ENCODE results near the gene WNT2B.
A peak's percentile ranks its signal among the peaks of the same experiment; 100 is the strongest.
"Not testable (repeated sequence)": the region's sequence is repeated elsewhere in the genome, so short reads cannot be mapped to it uniquely, and the experiment has no call there.

The WNT2B gene

DNA sequence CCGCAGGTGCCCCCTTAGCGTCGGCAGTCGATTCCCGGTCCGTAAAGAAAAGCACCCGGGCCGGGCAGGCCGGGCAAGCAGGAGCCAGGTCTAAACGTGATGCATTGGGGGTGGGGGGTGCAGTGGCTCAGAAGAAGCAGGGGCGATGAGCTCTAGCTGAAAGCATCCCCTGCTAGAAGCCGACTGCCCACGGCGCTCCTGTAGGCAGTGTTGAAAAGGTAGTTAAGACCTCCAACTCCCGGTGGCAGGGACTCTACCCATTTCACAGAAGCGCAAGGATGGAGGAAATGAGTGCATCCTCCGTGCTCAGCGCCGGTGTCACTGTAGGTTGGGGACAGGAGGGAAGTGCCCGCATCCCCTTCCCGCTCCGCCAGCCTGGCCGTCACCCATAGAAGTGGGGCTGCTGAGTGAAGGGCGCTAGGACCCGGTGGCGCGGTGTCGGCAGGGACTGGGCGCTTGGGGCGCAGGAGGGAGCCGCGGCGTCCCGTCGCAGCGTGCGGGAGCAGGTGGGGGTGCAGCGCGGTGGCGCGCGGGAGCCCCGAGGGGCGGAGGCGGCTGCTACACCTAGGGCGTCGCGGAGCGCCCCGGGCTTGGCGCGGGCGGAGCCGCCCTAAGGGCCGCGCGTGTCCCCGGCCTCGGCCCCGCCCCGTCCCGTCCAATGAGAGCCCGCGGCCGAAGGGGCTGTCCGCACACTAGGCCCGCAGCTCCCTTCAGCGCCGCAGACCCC is at the start of gene WNT2B:
Gene WNT2B (plus strand): TSS at position 688 of the 727 bp plus-strand sequence. CDS start 298 bp downstream, outside the sequence.
- peak within 1 kb of the TSS; percentile 67 to 77 (median 70) for H3K4me3 ChIP-seq (ENCODE audit: low read depth in 1 of 5, low read length in 5 of 5)
- H3K27ac ChIP-seq (ENCODE audit: low read depth, low read length) = no peak within 1 kb of the TSS
- no peaks in the 10 kb centered on the region for H3K36me3 ChIP-seq (ENCODE audit: control insufficient read depth in 5 of 5, insufficient read depth in 5 of 5, low read length in 5 of 5)
- no peaks in the 10 kb centered on the region for H3K9me3 ChIP-seq (ENCODE audit: control insufficient read depth in 5 of 5, low read length in 5 of 5)
- peak within 1 kb of the TSS in 3 of 5 donors; percentile 31 to 58 (median 46) for H3K9ac ChIP-seq (ENCODE audit: low read length in 5 of 5)
- peaks cover under 1 to 22% (median 18%) of the 10 kb centered on the region in 5 donors for H3K4me1 ChIP-seq (ENCODE audit: control insufficient read depth in 5 of 5, insufficient read depth in 5 of 5, low read length in 5 of 5)
- peaks cover 0 to 40% (median 20%) of the 10 kb centered on the region in 5 donors for H3K27me3 ChIP-seq (ENCODE audit: control insufficient read depth in 5 of 5, insufficient read depth in 4 of 5, low read length in 5 of 5)

GRCh38 chr1:112460615-112461014 is 48.1 kb upstream of the WNT2B start:
- Histone ChIP-seq H3K36me3 (ENCODE audit: control insufficient read depth in 5 of 5, insufficient read depth in 5 of 5, low read length in 5 of 5) (peaks cover 11 to 33% (median 25%) of the 10 kb centered on the region in 5 donors), H3K9me3 (ENCODE audit: control insufficient read depth in 5 of 5, low read length in 5 of 5) (no peaks in the 10 kb centered on the region), H3K27me3 (ENCODE audit: control insufficient read depth in 5 of 5, insufficient read depth in 4 of 5, low read length in 5 of 5) (no peaks in the 10 kb centered on the region), H3K4me3 (ENCODE audit: low read depth in 1 of 5, low read length in 5 of 5) (no peak overlapping the region), H3K9ac (ENCODE audit: low read length in 5 of 5) (no peak overlapping the region), H3K27ac (ENCODE audit: low read depth, low read length) (no peak overlapping the region), H3K4me1 (ENCODE audit: control insufficient read depth in 5 of 5, insufficient read depth in 5 of 5, low read length in 5 of 5) (peaks cover 2 to 7% (median 4%) of the 10 kb centered on the region in 5 donors)

DNA sequence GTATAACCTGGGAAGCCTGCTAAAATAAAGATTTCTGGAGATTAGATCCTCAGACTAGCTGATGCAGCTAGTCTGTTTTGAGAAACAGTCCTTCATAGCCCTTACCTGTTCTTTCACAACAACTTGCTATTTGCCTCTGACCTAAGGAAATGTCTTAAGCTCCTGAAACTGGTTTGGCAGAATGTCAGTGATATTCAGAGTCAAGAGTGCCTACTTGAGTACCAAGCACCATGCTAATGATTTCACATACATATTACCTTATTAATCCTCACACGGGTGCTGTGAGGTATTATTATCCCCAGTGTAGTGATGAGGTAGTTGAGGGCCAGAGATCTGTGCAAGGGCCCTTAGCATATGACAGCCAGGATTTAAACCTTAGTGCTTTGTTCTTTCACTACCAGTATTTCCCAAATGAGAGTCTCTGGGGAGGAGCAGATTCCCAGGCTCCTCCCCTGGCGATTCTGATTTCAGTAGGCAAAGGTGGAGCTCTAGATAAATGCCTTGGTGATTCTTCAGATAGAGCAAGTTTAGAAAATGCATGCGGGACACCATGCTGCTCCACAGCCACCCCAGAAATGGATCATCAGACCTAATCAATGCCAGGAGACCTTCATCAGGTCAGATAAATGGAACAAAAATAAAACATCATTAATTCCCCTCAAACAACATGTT is 47.4 kb upstream of the WNT2B start:
- peaks cover 8 to 25% (median 17%) of the 10 kb centered on the region in 5 donors for H3K36me3 ChIP-seq (ENCODE audit: control insufficient read depth in 5 of 5, insufficient read depth in 5 of 5, low read length in 5 of 5)
- no peak overlapping the region for H3K27ac ChIP-seq (ENCODE audit: low read depth, low read length)

DNA sequence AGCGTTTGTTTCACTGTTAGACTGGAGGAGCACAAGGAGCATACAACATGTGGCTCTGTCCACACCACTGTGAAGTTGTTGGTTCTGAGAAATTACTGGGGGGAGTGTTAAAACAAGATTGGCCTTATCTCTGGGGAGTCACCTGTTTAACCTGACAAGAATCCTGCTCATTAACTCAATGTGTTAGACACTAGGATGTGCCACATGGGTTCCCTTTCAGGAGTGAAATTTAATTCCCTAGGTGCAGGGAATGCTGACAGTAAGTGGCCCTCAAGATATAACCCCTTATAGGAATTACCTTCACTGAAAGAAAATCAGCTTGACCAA is 45.8 kb upstream of the WNT2B start:
- H3K9me3 ChIP-seq (ENCODE audit: control insufficient read depth in 5 of 5, low read length in 5 of 5) = no peaks in the 10 kb centered on the region
- peaks cover 7 to 20% (median 17%) of the 10 kb centered on the region in 5 donors for H3K4me1 ChIP-seq (ENCODE audit: control insufficient read depth in 5 of 5, insufficient read depth in 5 of 5, low read length in 5 of 5)
- H3K9ac ChIP-seq (ENCODE audit: low read length in 5 of 5) = no peak overlapping the region
- H3K36me3 ChIP-seq (ENCODE audit: control insufficient read depth in 5 of 5, insufficient read depth in 5 of 5, low read length in 5 of 5) = peaks cover under 1 to 10% (median 4%) of the 10 kb centered on the region in 5 donors
- H3K27ac ChIP-seq (ENCODE audit: low read depth, low read length) = no peak overlapping the region
- no peaks in the 10 kb centered on the region for H3K27me3 ChIP-seq (ENCODE audit: control insufficient read depth in 5 of 5, insufficient read depth in 4 of 5, low read length in 5 of 5)
- no peak overlapping the region for H3K4me3 ChIP-seq (ENCODE audit: low read depth in 1 of 5, low read length in 5 of 5)

More for the DNA sequence above, 47.4 kb upstream of the WNT2B start:
- Histone ChIP-seq H3K4me1 (ENCODE audit: control insufficient read depth in 5 of 5, insufficient read depth in 5 of 5, low read length in 5 of 5) (peaks cover 7 to 11% (median 11%) of the 10 kb centered on the region in 5 donors), H3K9ac (ENCODE audit: low read length in 5 of 5) (peak overlapping the region in 1 of 5 donors; percentile 6), H3K4me3 (ENCODE audit: low read depth in 1 of 5, low read length in 5 of 5) (no peak overlapping the region), H3K27me3 (ENCODE audit: control insufficient read depth in 5 of 5, insufficient read depth in 4 of 5, low read length in 5 of 5) (no peaks in the 10 kb centered on the region), H3K9me3 (ENCODE audit: control insufficient read depth in 5 of 5, low read length in 5 of 5) (no peaks in the 10 kb centered on the region)

GRCh38 chr1:112464501-112464900 is 44.3 kb upstream of the WNT2B start:
- H3K27ac ChIP-seq (ENCODE audit: low read depth, low read length) = no peak overlapping the region
- H3K9me3 ChIP-seq (ENCODE audit: control insufficient read depth in 5 of 5, low read length in 5 of 5) = no peaks in the 10 kb centered on the region
- no peaks in the 10 kb centered on the region for H3K27me3 ChIP-seq (ENCODE audit: control insufficient read depth in 5 of 5, insufficient read depth in 4 of 5, low read length in 5 of 5)
- peaks cover 7 to 20% (median 17%) of the 10 kb centered on the region in 5 donors for H3K4me1 ChIP-seq (ENCODE audit: control insufficient read depth in 5 of 5, insufficient read depth in 5 of 5, low read length in 5 of 5)
- H3K36me3 ChIP-seq (ENCODE audit: control insufficient read depth in 5 of 5, insufficient read depth in 5 of 5, low read length in 5 of 5) = no peaks in the 10 kb centered on the region
- no peak overlapping the region for H3K4me3 ChIP-seq (ENCODE audit: low read depth in 1 of 5, low read length in 5 of 5)
- no peak overlapping the region for H3K9ac ChIP-seq (ENCODE audit: low read length in 5 of 5)

GRCh38 chr1:112465122-112465521 is 43.6 kb upstream of the WNT2B start:
- Histone ChIP-seq H3K27me3 (ENCODE audit: control insufficient read depth in 5 of 5, insufficient read depth in 4 of 5, low read length in 5 of 5) (no peaks in the 10 kb centered on the region), H3K4me3 (ENCODE audit: low read depth in 1 of 5, low read length in 5 of 5) (no peak overlapping the region), H3K36me3 (ENCODE audit: control insufficient read depth in 5 of 5, insufficient read depth in 5 of 5, low read length in 5 of 5) (no peaks in the 10 kb centered on the region), H3K27ac (ENCODE audit: low read depth, low read length) (peak overlapping the region; percentile 41), H3K9ac (ENCODE audit: low read length in 5 of 5) (no peak overlapping the region), H3K9me3 (ENCODE audit: control insufficient read depth in 5 of 5, low read length in 5 of 5) (no peaks in the 10 kb centered on the region), H3K4me1 (ENCODE audit: control insufficient read depth in 5 of 5, insufficient read depth in 5 of 5, low read length in 5 of 5) (peaks cover 7 to 20% (median 17%) of the 10 kb centered on the region in 5 donors)

DNA sequence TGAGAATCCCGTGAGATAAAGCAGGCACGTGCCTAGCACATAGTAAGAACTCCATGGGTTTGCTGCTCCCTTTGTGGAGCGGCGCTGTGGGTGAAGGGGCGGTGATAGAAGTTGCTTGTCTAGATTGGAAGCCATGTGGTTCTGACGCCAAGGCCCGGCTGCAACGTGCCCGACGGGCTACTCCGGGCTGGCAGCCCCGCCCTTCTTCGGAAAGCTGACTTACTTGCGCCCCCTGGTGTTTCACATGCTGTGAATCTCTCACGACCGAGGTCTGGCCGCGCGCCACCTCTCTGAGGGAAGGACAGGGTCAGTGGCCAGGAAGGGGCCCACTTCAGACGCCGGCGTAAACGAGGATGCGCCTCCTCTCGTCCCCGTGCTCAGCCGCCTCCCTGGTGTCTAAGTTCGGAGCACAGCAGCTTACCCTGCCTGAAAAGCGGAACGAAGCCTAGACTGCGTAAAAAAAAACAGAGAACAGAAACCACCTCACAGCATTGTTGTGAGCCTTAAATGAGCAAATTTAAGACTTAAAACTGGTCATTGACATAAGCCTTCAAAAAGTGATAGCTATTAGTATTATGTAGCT is 42.6 kb upstream of the WNT2B start:
- H3K36me3 ChIP-seq (ENCODE audit: control insufficient read depth in 5 of 5, insufficient read depth in 5 of 5, low read length in 5 of 5) = no peaks in the 10 kb centered on the region
- H3K9ac ChIP-seq (ENCODE audit: low read length in 5 of 5) = peak overlapping the region in 4 of 5 donors; percentile 53 to 77 (median 57)
- H3K27me3 ChIP-seq (ENCODE audit: control insufficient read depth in 5 of 5, insufficient read depth in 4 of 5, low read length in 5 of 5) = peaks cover 0 to 3% (median 0%) of the 10 kb centered on the region in 5 donors
- H3K9me3 ChIP-seq (ENCODE audit: control insufficient read depth in 5 of 5, low read length in 5 of 5) = no peaks in the 10 kb centered on the region
- peak overlapping the region; percentile 41 for H3K27ac ChIP-seq (ENCODE audit: low read depth, low read length)
- peak overlapping the region; percentile 58 to 76 (median 62) for H3K4me3 ChIP-seq (ENCODE audit: low read depth in 1 of 5, low read length in 5 of 5)
- peaks cover 7 to 20% (median 17%) of the 10 kb centered on the region in 5 donors for H3K4me1 ChIP-seq (ENCODE audit: control insufficient read depth in 5 of 5, insufficient read depth in 5 of 5, low read length in 5 of 5)

- not testable (repeated sequence) for H3K27ac ChIP-seq (ENCODE audit: low read depth, low read length); H3K27me3 ChIP-seq (ENCODE audit: control insufficient read depth in 5 of 5, insufficient read depth in 4 of 5, low read length in 5 of 5); H3K9me3 ChIP-seq (ENCODE audit: control insufficient read depth in 5 of 5, low read length in 5 of 5); H3K9ac ChIP-seq (ENCODE audit: low read length in 5 of 5); H3K4me3 ChIP-seq (ENCODE audit: low read depth in 1 of 5, low read length in 5 of 5); H3K36me3 ChIP-seq (ENCODE audit: control insufficient read depth in 5 of 5, insufficient read depth in 5 of 5, low read length in 5 of 5)
- peaks cover 6 to 19% (median 16%) of the 10 kb centered on the region in 5 donors for H3K4me1 ChIP-seq (ENCODE audit: control insufficient read depth in 5 of 5, insufficient read depth in 5 of 5, low read length in 5 of 5)
Measured at GRCh38 chr1:112470324-112470723, 38.4 kb upstream of the WNT2B start.

DNA sequence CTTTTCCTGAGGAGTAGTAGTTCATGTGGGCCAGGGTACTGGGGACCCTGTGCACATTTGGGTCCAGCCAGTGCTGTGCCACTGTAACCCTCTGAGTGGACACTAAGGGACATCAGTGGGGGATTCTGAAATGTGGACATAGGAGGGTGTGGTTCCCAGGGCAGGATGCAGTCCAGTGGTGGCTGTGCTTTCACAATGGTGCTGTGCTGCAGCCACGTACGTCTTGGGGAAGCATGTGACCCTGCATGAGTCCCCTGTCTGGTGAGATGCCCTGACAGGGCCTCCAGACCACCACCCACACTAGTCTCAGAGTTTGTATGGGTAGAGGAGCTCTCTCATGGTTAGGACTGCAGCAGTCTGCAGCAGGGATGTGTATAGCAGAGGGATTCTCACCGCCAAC is 37.8 kb upstream of the WNT2B start:
- Histone ChIP-seq H3K27me3 (ENCODE audit: control insufficient read depth in 5 of 5, insufficient read depth in 4 of 5, low read length in 5 of 5) (peaks cover 0 to 3% (median 0%) of the 10 kb centered on the region in 5 donors), H3K27ac (ENCODE audit: low read depth, low read length) (no peak overlapping the region), H3K4me1 (ENCODE audit: control insufficient read depth in 5 of 5, insufficient read depth in 5 of 5, low read length in 5 of 5) (peaks cover under 1 to 13% (median 9%) of the 10 kb centered on the region in 5 donors), H3K36me3 (ENCODE audit: control insufficient read depth in 5 of 5, insufficient read depth in 5 of 5, low read length in 5 of 5) (no peaks in the 10 kb centered on the region), H3K9ac (ENCODE audit: low read length in 5 of 5) (no peak overlapping the region), H3K4me3 (ENCODE audit: low read depth in 1 of 5, low read length in 5 of 5) (no peak overlapping the region), H3K9me3 (ENCODE audit: control insufficient read depth in 5 of 5, low read length in 5 of 5) (no peaks in the 10 kb centered on the region)

GRCh38 chr1:112472142-112472541 is 36.6 kb upstream of the WNT2B start:
- peaks cover 0 to 3% (median 0%) of the 10 kb centered on the region in 5 donors for H3K27me3 ChIP-seq (ENCODE audit: control insufficient read depth in 5 of 5, insufficient read depth in 4 of 5, low read length in 5 of 5)
- no peak overlapping the region for H3K4me3 ChIP-seq (ENCODE audit: low read depth in 1 of 5, low read length in 5 of 5)
- no peak overlapping the region for H3K9ac ChIP-seq (ENCODE audit: low read length in 5 of 5)
- peaks cover 0 to 4% (median 0%) of the 10 kb centered on the region in 5 donors for H3K36me3 ChIP-seq (ENCODE audit: control insufficient read depth in 5 of 5, insufficient read depth in 5 of 5, low read length in 5 of 5)
- H3K4me1 ChIP-seq (ENCODE audit: control insufficient read depth in 5 of 5, insufficient read depth in 5 of 5, low read length in 5 of 5) = peaks cover 0 to under 1% (median 0%) of the 10 kb centered on the region in 5 donors
- H3K27ac ChIP-seq (ENCODE audit: low read depth, low read length) = no peak overlapping the region
- H3K9me3 ChIP-seq (ENCODE audit: control insufficient read depth in 5 of 5, low read length in 5 of 5) = peaks cover 2 to 7% (median 7%) of the 10 kb centered on the region in 5 donors
